GM12878 (cell line): ENCODE data around the gene SYT1. TPM values are rescaled to one million over a fixed set of nuclear protein-coding genes. Genes with fewer than 3 reads are reported as not detected.

ENCODE experiments used
- ATAC-seq: fragments of 200-7000 bp; cut with Tn5 transposase; 3 replicates; pipeline ENCODE4 v1.9.1; 2020; ENCODE audit warnings: mild to moderate bottlenecking, moderate library complexity
- BruUV-seq: library from RNA; stranded (reverse); fragments of 400-500 nt; replicated peaks from 2 replicates; lab custom pipeline; 2021; lab: Mats Ljungman, UMichigan
- CTCF ChIA-PET: fragments of 300-600 bp; sonication (Branson Sonifier 250); formaldehyde crosslinking; extraction: SDS; loops from one replicate; lab custom pipeline; 2021; ENCODE audit warnings: inconsistent platforms; lab: Yijun Ruan, JAX
- POLR2A ChIA-PET: fragments of 350-600 bp; formaldehyde crosslinking; extraction: SDS; loops from one replicate; lab custom pipeline; 2021; ENCODE audit warnings: inconsistent platforms; lab: Charles Lee
- RAD21 ChIA-PET: fragments of 300-600 bp; sonication (Branson Sonifier 250); formaldehyde crosslinking; loops from one replicate; lab custom pipeline; 2023; ENCODE audit warnings: antibody characterized with exemption; ENCODE audit not compliant: unreplicated experiment; lab: Charles Lee
- SMC1A ChIA-PET: fragments of 300-600 bp; sonication (Branson Sonifier 250); formaldehyde crosslinking; loops from one replicate; lab custom pipeline; 2023; ENCODE audit not compliant: unreplicated experiment, uncharacterized antibody; lab: Charles Lee
- DNase-seq: peaks from one replicate; pipeline ENCODE4 v3.0.0-alpha.2; 2011; ENCODE audit warnings: low read depth, low spot score
- FAIRE-seq: peaks from 3 replicates; lab custom pipeline; 2011; peaks lifted over from hg19 to GRCh38; lab: Jason Lieb, UNC
- H2AFZ ChIP-seq: 2 replicates; pipeline ENCODE4 v1.6.0; 2011; ENCODE audit warnings: low read depth, low read length, control low read depth; ENCODE audit not compliant: control insufficient read depth
- H3K27ac ChIP-seq: 2 replicates; pipeline ENCODE4 v1.5.1; 2011; ENCODE audit warnings: control low read depth; ENCODE audit not compliant: control insufficient read depth, insufficient read depth
- H3K27me3 ChIP-seq, 2 experiments: replicated peaks in 1 of 2; 2 replicates each; pipeline versions ENCODE4 v1.6.0 to v1.6.1; 2011; ENCODE audit warnings: low read length in 1 of 2; ENCODE audit not compliant: control insufficient read depth in 2 of 2, insufficient read depth in 2 of 2
- H3K36me3 ChIP-seq, 2 experiments: 2 replicates each; pipeline ENCODE4 v1.5.1; 2011; ENCODE audit warnings: low read length in 1 of 2; ENCODE audit not compliant: control insufficient read depth in 2 of 2, insufficient read depth in 2 of 2
- H3K4me1 ChIP-seq: 2 replicates; pipeline ENCODE4 v1.6.1; 2011; ENCODE audit warnings: mild to moderate bottlenecking, low read length, moderate library complexity, mixed read lengths; ENCODE audit not compliant: control insufficient read depth, insufficient read depth
- H3K4me2 ChIP-seq: 2 replicates; pipeline ENCODE4 v1.6.0; 2011; ENCODE audit warnings: control low read depth; ENCODE audit not compliant: control insufficient read depth, insufficient read depth
- H3K4me3 ChIP-seq: fragments of 200-600 bp; sonication (generic); 2 replicates; pipeline ENCODE4 v1.5.1; 2016
- H3K79me2 ChIP-seq: 2 replicates; pipeline ENCODE4 v1.6.0; 2011; ENCODE audit warnings: low read length; ENCODE audit not compliant: control insufficient read depth, insufficient read depth
- H3K9ac ChIP-seq: 2 replicates; pipeline ENCODE4 v1.8.0; 2011; ENCODE audit warnings: low read length, control low read depth, mixed read lengths; ENCODE audit not compliant: control insufficient read depth, insufficient read depth
- H3K9me3 ChIP-seq: replicated peaks from 3 replicates; pipeline ENCODE4 v1.5.1; 2011; ENCODE audit warnings: mild to moderate bottlenecking, low read length; ENCODE audit not compliant: control insufficient read depth, insufficient read depth
- H4K20me1 ChIP-seq: 2 replicates; pipeline ENCODE4 v1.6.0; 2011; ENCODE audit not compliant: control insufficient read depth, insufficient read depth
- ATF2 ChIP-seq: IDR thresholded peaks from 2 replicates; pipeline ENCODE4 v1.6.1; 2012; ENCODE audit warnings: low read length, inconsistent platforms
- HCFC1 ChIP-seq: fragments of 150-350 bp; IDR thresholded peaks from 2 replicates; pipeline ENCODE4 v1.6.1; 2014; ENCODE audit warnings: low read length
- MEF2B ChIP-seq: fragments of 450-650 bp; IDR thresholded peaks from 2 replicates; pipeline ENCODE4 v1.6.1; 2018; ENCODE audit warnings: mild to moderate bottlenecking, moderate library complexity; ENCODE audit not compliant: partially characterized antibody, poor library complexity, severe bottlenecking
- MYC ChIP-seq: IDR thresholded peaks from 2 replicates; pipeline ENCODE4 v1.6.1; 2011; ENCODE audit warnings: mild to moderate bottlenecking, low read length, moderate library complexity, inconsistent platforms; ENCODE audit not compliant: insufficient read depth, insufficient replicate concordance, insufficient read length, severe bottlenecking
- PKNOX1 ChIP-seq: fragments of 450-650 bp; IDR thresholded peaks from 2 replicates; pipeline ENCODE4 v1.6.1; 2016; ENCODE audit warnings: mild to moderate bottlenecking
- SKIL ChIP-seq: fragments of 450-650 bp; IDR thresholded peaks from 2 replicates; pipeline ENCODE4 v1.6.1; 2017; ENCODE audit warnings: mild to moderate bottlenecking, low read depth, inconsistent platforms; ENCODE audit not compliant: poor library complexity, severe bottlenecking
- SPI1 ChIP-seq: IDR thresholded peaks from 2 replicates; pipeline ENCODE4 v1.6.1; 2011; ENCODE audit warnings: low read depth, mild to moderate bottlenecking, low read length, moderate library complexity, borderline replicate concordance; ENCODE audit not compliant: insufficient read depth
- TARDBP ChIP-seq: IDR thresholded peaks from 2 replicates; pipeline ENCODE4 v1.6.1; 2016; ENCODE audit warnings: borderline replicate concordance
- TBL1XR1 ChIP-seq: IDR thresholded peaks from 2 replicates; pipeline ENCODE4 v1.6.1; 2012; ENCODE audit warnings: low read depth, low read length, improper control_type of control experiment
- WGBS: methylation state at CpG from one replicate; pipeline ENCODE4 v1.1.6; 2016; ENCODE audit warnings: low lambda C conversion rate; ENCODE audit not compliant: insufficient replicate concordance, insufficient coverage; ENCODE audit errors: missing lambda C conversion rate; 5-methylcytosine and 5-hydroxymethylcytosine counted together
- in situ Hi-C: fragments of 300-500 bp; cut with MboI; formaldehyde crosslinking; loops from 9 replicates; pipeline ENCODE4 v1.14.3; 2018; ENCODE audit warnings: mixed read lengths
- intact Hi-C: fragments of 100-400 bp; cut with micrococcal nuclease; formaldehyde crosslinking; loops from one replicate; pipeline ENCODE4 v1.14.2; 2022; ENCODE audit not compliant: unreplicated experiment
- polyA plus RNA-seq, 11 experiments: library from polyadenylated mRNA; depleted of rRNA in 4 of 11; unstranded in 6 of 11; stranded (reverse) in 5 of 11; fragments of >200 nt; fragmentation: Nextera tagmentation in 4 of 11; fragmentation: Illumina TruSeq in 1 of 11; extraction: Ambion mirVana in 4 of 11; extraction: Trizol in 1 of 11; gene quantifications; 1 replicate in 1 of 11; 2 replicates in 10 of 11; pipeline versions ENCODE4 v1.2.1 to v1.2.3, GENCODE V29; 2011 to 2016; ENCODE audit warnings: inconsistent platforms in 2 of 11, missing spikeins in 2 of 11, low read depth in 1 of 11
- total RNA-seq, 4 experiments: library from RNA; depleted of rRNA in 3 of 4; stranded (reverse); fragments of >200 nt in 3 of 4; fragmentation: Illumina TruSeq in 1 of 4; extraction: Trizol in 1 of 4; gene quantifications; 2 replicates each; pipeline versions ENCODE4 v1.2.1 to v1.2.3, GENCODE V29; 2013 to 2021

Gene SYT1
- total and polyA plus RNA-seq, 10 of the 15 experiments (the other 5 are each of a cell fraction or from before 2014, with no cell fraction given): 0.10 to 0.28 TPM; not detected in 8

- H3K9ac ChIP-seq: no peak overlapping the region
- DNase-seq (no peak), FAIRE-seq (no peak), ATAC-seq (peak; percentile 60)
- RAD21 ChIA-PET: no interaction called here
- H3K4me1 ChIP-seq: no peaks in the 10 kb centered on the region
- intact Hi-C loops: loop anchor here (5.0 to 10.0 kb wide), 2 partner anchors 223 to 1201 kb away; no protein-coding TSS in a partner anchor
- TF ChIP-seq PKNOX1: no peak
- TF ChIP-seq SPI1: peak; percentile 80; the same call in 1 of the 2 replicates
- H4K20me1 ChIP-seq: no peaks in the 10 kb centered on the region
- BruUV-seq: no TSS peak
- H3K36me3 ChIP-seq: no peaks in the 10 kb centered on the region
- POLR2A ChIA-PET: no interaction called here
- no peak overlapping the region for H3K4me3 ChIP-seq
- 0% methylated on average over 1 of the region's 1 CpG for WGBS
- H3K27me3 ChIP-seq: no peaks in the 10 kb centered on the region
- SMC1A ChIA-PET: no interaction called here
- CTCF ChIA-PET: no interaction called here
- H2AFZ ChIP-seq: no peak overlapping the region
- H3K4me2 ChIP-seq: no peak overlapping the region
- H3K79me2 ChIP-seq: no peaks in the 10 kb centered on the region
- no peak overlapping the region for H3K27ac ChIP-seq
- in situ Hi-C loops: no loop called here
- H3K9me3 ChIP-seq: no peaks in the 10 kb centered on the region
These were observed 483.3 kb downstream of the SYT1 start for GRCh38 chr12:79347866-79348265.

GRCh38 chr12:79351251-79351650, 486.7 kb downstream of the SYT1 start:
- Histone ChIP-seq H3K9ac (no peak overlapping the region), H3K27me3 (no peaks in the 10 kb centered on the region), H3K4me2 (no peak overlapping the region), H3K27ac (no peak overlapping the region), H3K36me3 (no peaks in the 10 kb centered on the region), H3K9me3 (no peaks in the 10 kb centered on the region), H2AFZ (no peak overlapping the region), H3K4me1 (no peaks in the 10 kb centered on the region), H4K20me1 (no peaks in the 10 kb centered on the region), H3K79me2 (no peaks in the 10 kb centered on the region), H3K4me3 (no peak overlapping the region)
- ChIA-PET POLR2A (no interaction called here), SMC1A (no interaction called here), CTCF (no interaction called here), RAD21 (no interaction called here)
- in situ Hi-C loops (no loop called here), intact Hi-C loops (no loop called here)
- ATAC-seq (no peak), FAIRE-seq (no peak), DNase-seq (no peak)
- no TSS peak for BruUV-seq
- 18% methylated on average over 3 of the region's 3 CpGs for WGBS
- TF ChIP-seq TBL1XR1 (no peak), TARDBP (no peak), HCFC1 (no peak), SKIL (no peak), MEF2B (no peak), ATF2 (no peak), MYC (no peak)
